ENCODE measurements around the gene MAFF.

Gene MAFF

DNA sequence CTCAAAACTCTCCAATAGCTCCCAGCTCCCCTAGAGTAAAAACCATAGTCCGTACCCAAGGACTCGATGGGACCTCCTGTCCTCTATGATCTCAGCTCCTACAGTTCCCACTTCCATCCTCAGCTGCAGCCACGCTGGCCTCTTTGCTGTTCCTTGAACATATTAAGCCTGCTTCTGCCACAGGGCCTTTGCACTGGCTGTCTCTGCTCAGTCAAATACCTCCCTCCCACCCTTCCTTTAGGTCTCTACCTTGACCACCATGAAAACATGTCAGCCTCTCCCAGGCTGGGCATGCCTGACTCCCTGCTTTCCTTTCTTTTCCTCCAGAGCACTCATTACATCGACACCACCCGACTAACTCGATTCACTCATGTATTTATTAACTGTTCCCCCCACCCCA lies 46.5 kb downstream of the MAFF start:
- no peak for DNase-seq (ENCODE audit: low spot score)

DNA sequence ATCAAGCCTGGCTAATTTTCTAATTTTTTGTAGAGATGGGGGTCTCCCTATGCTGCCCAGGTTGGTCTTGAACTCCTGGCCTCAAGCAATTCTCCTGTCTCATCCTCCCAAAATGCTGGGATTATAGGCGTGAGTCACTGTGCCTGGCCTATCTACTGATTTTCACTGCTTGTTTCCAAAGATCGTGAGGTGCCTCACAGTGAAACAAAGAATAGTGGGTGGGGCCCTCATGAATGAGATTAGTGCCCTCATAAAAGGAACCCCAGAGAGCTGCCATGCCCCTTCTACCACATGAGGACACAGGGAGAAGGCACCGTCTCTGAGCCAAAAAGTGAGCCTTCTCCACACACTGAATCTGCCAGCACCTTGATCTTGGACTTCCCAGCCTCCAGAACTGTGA lies 47.5 kb downstream of the MAFF start:
- DNase-seq (ENCODE audit: low spot score) = no peak

DNA sequence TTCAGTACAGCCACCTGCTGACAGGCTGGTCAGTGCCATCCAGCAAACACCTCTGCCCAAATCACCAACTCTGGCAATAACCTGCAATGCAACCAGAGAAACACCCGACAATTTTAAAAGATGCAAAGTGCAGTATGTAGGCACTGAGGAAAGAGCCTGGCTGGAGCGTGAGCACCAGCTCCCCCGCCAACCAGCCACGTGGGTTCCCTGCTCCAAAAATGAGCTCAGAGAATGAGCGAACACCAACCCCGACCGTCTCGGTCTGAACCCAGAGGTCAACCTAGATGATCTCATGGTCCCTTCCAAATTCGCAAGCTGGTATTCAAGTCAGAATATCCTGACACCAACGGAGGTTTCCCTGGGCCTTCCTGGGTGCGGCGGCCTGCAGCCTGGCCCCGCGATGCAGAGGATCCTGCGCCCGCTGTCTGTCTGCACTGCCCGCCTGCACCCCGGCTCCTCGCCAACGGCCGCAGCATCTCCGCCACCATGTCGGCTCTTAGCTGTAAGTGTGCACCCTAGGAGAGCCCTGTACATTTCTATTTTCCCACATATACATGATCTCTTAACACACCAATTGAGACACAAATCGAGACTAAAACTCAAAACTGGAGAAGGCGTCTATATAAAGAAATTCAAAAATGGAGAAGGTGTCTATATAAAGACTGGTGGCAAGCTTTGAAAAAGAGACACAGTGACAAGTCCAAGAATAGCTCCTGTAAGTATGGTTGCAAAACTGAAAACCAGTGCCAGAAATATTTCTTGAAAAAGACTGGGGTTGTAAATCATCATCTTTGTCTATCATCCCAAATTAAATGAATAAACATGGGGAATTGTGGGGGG lies 48.2 kb downstream of the MAFF start:
- no peak for DNase-seq (ENCODE audit: low spot score)

DNA sequence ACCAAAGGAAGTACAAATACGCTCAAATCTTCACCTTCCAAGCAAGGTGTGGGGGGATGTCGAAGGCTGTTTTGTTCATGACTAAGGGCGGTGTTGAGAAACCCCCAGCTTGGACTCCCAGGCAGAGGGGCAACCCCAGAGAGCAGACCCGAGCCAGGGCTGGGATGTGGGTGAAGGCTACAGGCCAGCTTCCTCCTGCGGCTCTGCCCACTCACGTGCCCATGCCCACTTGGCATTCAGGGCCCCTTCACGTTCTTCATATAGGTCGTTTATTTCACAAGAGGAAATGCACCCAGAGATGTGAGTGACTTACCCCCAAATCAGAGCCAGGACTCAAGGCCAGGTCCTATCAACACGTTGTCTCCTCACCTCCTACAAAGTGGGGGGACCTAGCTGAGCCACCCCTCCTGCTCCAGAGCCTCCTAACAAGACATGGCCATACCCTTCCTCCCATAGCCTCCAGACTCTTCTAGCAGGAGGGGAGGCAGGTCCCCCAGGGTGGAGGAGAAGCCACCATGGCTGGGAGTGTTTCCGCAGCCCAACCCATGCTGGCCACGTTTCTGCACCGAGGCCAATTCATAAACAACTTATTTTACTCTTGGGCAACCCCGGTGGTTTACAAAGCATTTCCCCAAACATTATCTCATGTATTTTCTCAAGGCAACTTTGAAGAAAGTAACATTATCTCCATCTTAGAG lies 49.0 kb downstream of the MAFF start:
- DNase-seq (ENCODE audit: low spot score) = no peak

DNA sequence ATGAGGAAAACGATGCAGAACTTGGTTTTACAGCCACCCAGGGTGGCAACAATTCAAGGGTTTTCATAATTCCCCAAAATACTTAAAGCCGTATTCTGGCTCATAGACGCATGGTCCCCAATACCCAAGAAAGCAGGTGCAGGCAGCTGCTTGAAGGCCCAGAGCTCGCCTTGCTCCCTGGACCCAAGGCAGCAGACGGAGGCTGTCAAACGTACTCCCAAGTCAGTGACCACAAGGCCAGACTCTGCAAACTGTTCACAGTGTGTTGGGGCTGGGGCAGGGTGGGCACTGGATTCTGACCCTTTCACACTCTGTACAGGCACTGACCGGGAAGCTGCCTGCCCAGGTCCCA lies 49.5 kb downstream of the MAFF start:
- no peak for DNase-seq (ENCODE audit: low spot score)

DNA sequence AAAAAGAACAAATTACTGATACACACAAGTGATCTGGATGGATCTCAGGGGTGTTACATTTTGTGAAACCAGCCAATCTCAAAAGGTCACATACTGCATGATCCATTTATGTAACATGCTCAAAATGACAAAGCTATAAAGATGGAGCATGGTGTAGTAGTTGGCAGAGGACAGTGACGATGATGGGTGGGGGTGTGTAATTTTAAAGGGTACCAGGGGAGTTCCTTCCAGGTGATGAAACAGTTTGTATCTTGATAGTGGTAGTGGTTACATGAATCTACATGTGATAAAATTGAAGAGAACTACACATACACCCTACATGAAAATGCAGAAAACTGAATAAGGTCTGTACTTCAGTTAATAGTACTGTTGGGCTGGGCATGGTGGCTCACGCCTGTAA lies 53.9 kb downstream of the MAFF start:
- no peak for DNase-seq (ENCODE audit: low spot score)

DNA sequence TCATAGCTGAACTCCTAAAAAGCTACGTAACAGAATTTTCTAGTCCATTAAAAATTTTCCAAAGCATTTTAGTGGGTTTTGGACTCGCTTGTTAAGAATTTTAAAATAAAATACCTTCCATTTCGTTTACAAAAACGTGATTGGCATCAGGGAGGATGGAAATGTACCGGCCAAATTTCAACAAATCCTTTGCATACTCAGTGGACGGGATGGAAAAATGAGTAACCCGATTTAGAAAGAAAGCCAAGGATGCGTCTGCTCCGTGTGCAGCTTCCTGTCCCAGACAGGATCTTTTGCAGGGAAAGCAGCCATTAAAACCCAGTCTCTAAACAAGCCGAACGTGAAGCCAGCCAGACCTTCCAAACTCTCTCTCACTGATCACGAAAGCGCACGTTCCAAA lies 55.4 kb downstream of the MAFF start:
- no peak for DNase-seq (ENCODE audit: low spot score)

DNA sequence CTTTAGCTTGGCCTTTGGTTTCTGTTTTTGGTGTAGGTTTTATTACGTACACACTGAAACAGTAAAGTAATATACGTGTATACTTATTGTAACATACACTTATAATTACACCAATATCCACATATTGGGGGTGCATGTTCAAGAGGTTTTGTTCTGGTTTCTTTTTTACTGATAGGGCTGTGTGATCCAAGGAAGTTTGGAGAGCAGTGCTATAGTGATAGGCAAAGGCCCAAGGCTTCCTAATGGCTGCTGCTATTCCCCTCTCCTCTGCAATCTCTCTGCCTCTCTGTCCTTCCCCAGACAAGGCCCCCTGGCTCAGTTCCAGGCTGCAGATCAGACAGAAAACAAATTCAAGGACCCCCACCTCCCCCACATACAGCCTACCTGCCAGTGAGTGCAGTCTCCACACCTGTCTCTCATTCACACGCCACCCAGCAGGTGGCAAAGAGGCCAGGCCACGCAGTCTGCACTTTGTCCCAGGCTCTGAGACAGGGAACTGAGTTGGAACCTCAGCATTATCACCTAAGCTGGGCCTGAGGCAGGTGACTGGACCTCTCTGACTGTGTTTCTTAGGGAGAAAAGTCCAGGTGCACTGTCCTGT lies 56.0 kb downstream of the MAFF start:
- no peak for DNase-seq (ENCODE audit: low spot score)

DNA sequence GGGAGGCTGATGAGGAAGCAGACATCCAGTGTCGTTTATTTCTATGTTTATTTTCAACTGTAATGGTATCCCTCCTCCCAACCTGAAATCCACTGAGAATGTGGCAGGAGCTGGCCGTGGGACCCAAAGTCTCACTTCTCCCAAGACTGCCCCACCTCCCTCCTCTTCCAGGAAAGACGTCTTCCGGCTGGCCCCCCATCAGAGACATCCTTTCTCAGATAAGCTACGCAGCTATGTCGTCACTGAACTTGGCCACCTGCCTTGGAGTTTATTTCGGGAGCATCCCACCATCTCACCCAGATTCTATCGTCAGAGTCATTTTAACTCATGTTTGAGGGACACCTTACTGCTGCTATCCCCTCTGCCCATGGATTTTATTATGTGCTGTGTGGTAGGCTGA lies 57.1 kb downstream of the MAFF start:
- no peak for DNase-seq (ENCODE audit: low spot score)

DNA sequence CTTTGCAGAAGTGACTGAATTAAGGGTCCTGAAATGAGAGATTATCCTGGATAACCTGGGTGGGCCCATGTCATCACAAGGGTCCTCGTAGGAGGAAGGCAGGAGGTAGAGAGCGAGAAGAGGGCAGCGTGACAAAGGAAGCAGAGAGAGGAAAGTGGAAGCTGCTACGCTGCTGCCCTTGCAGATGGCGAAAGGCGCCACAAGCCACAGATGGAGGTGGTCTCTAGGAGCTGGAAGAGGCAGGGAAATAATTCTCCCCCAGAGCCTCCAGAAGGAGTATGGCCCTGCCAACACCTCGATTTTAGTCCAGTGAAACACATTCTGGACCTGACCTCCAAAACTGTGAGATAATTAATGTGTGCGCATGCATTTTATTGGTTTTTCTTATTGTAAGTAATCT lies 57.6 kb downstream of the MAFF start:
- no peak for DNase-seq (ENCODE audit: low spot score)

DNA sequence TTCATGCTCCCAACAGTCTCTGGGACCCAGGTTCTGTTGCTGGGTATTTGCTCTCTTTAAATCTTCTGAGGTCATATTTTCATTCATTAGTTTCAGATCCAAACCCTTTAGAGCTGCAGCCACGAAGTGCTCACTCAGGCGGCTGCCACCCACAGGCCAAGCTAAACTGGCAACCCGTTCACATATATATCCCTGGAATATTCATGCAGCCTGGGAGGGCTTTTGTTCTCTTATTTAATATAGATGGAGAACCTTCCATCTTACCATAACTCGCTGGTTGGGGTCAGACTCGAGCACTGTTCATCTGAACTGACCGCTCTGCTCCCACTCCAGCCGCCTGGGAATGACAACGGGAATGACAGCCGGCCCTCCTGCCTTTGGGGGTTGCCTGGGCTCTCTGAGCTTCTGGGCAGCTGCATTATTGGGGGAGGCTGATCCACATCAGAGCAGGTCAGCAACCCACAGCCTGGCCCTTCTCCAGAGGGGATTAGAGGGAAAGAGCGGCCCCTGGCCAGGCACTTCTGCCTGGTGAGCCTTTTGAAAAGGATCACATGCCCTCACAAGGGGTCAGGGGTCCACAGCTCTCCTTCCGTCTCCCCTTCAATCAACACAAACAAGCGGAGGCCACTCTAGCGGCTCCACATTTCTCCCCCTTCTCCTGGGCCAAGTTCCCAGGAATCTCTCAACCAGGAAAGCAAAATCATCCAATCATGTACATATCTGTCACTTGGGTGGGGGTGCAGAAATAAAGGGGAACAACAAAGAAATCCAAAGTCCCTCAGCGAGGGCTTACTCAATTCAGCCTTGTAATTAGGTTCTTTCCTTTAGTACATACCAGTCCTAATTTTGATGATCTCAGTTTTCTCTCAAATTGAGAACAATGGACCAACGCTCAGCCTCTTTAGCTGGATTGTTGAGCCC lies 59.2 kb downstream of the MAFF start:
- DNase-seq (ENCODE audit: low spot score) = no peak

DNA sequence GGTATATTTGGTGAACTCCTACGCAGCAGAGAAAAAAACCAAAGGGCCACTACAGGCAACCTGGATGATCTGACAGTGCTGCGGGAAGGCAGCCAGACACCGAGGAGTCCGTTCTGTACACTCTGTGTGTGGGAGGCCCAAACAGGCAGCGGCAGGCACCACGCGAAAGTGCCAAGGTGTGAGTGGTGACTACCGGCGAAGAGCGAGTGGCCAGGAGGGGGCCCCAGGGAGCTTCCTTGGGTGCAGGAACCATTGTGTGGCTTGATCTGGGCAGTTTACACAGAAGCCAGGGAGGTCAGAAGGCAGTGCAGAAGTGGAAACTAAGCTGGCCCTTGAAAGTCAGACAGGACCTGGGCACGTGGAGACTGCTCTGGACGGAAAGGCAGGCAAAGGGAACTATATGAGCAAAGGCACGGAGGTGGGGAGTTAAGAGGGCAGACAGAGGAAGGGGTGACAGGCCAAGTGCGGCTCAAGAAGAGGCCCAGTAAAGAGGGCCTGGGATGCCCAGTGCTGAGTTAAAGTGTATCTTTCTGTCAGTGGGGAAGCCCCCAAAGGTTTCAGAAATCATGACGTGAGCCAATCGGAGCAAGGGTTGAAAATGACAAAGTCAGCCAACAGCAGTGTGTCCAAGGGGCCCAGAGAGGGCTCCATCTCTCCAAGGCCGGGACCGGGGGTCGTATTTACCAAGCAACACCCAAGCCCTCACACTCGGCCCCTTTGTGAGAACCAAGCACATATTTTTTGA lies 60.4 kb downstream of the MAFF start:
- DNase-seq (ENCODE audit: low spot score) = no peak

DNA sequence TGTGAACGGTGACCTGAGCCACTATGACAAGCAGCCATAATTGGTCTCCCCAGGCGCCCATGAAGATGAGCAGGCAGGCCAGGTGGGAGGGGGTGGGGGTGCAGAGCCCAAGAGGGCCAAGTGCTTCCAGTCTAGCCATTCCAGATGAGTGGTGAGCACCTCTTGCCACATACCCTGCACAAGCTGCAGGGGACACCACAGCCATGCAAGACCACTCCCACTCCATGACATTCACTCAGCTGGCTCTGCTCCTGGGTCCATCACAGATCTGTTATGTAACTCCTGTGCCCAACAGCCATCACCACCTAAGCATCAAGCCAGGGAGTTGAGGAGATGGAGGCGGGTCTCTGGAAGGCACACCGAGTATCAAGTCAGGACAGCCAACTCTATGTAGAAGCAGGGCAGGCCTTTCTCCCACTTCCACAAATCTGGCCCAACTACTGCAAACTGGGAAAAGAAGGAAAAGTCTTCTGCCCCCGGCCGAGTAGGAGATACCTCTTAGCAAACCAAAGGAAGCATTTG lies 62.6 kb downstream of the MAFF start:
- no peak for DNase-seq (ENCODE audit: low spot score)
